Mononuclear cell (primary cell): ENCODE data around the gene PLTP. TPM values are rescaled to one million over a fixed set of nuclear protein-coding genes. Genes with fewer than 3 reads are reported as not detected.
"Not testable (repeated sequence)": the region's sequence is repeated elsewhere in the genome, so short reads cannot be mapped to it uniquely, and the experiment has no call there.

Source experiments
- H3K27me3 ChIP-seq: 2 replicates; pipeline ENCODE4 v1.6.0; 2011; ENCODE audit warnings: low read length, control low read depth; ENCODE audit not compliant: insufficient read depth
- H3K4me1 ChIP-seq: 2 replicates; pipeline ENCODE4 v1.5.1; 2011; ENCODE audit warnings: mild to moderate bottlenecking, low read length, control low read depth; ENCODE audit not compliant: insufficient read depth
- H3K4me3 ChIP-seq: 2 replicates; pipeline ENCODE4 v1.5.1; 2011; ENCODE audit warnings: mild to moderate bottlenecking, low read length, moderate library complexity
- H3K9me3 ChIP-seq: 2 replicates; pipeline ENCODE4 v1.5.1; 2011; ENCODE audit warnings: low read depth, mild to moderate bottlenecking, control low read depth, low read length
- total RNA-seq: library from RNA; depleted of rRNA; stranded (reverse); fragments of >200 nt; gene quantifications from one replicate; pipeline ENCODE4 v1.2.3, GENCODE V29; 2012

Gene PLTP
- total RNA-seq, 1 donor: 1.4 TPM

DNA sequence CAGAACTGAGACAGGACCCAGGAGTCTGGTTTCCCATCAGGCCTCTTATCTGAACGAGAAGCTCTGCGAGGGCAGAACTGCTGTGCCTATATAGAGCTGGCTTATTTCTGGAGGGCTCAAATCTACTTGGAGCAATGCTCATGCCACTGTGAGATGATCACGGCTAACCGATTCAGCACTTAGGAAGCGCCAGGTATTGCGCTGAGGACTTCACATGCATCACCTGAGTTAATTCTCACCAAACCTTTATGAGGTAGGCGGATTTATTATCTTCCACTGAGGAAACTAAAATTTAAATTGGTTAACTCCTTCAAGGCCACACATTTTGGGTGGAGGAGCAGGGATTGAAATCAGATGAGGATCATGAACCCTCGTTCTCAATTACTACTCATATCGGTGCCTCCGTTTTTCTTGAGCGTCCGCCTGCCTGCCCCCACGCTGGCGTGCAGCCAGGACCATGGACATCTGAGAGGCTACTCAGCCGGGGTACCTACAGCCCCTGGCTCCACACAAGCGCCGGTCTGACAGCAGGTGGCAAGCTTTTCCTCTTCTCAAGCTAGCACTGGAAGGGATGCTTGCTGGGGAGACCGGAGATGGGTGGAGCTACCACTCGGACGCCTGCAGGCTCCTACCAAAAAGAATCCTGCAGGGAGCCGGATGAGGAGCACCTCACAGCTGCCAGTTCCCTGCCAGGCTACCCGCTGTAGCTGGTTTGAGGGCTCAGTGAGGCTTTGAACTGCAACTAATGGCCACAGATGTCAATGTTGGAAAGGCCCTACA, 21.5 kb upstream of the PLTP start:
- Histone ChIP-seq H3K4me3 (peak overlapping the region; percentile 99), H3K27me3 (no peaks in the 10 kb centered on the region), H3K4me1 (peaks cover 35% of the 10 kb centered on the region), H3K9me3 (no peaks in the 10 kb centered on the region)

- H3K4me1 ChIP-seq: peaks cover 20% of the 10 kb centered on the region
- not testable (repeated sequence) for H3K9me3 ChIP-seq, H3K27me3 ChIP-seq, H3K4me3 ChIP-seq
Measured at GRCh38 chr20:45931680-45932079, 19.7 kb upstream of the PLTP start.

DNA sequence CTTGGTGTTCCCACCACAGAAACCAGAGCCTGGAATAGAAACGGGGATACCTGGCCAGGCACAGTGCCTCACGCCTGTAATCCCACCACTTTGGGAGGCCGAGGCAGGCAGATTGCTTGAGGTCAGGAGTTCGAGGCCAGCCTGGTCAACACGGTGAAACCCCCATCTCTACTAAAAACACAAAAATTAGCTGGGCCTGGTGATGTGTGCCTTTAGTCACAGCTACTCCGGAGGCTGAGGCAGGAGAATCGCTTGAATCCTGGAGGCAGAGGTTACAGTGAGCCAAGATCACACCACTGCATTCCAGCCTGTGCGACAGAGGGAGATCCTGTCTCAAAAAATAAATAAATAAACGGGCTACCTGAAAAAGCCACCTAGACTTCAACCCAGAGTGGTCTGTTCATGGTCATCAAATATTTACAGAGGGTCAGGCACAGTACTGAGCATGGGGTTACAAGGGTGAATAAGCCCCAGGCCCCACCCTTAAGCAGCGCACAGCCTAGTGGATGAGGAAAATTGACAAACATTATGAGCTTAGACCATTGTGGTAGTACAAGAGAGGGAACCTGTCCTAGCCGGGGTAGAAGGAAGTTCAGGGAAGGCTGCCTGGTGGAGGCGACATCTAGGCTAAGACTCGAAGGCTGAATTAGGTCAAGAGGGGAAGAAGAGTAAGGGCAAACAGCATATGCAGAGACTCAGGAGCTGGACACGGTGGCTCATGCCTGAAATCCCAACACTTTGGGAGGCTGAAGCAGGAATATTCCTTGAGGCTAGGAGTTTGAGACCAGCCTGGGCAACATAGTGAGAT, 15.3 kb upstream of the PLTP start:
- Histone ChIP-seq H3K4me1 (peaks cover 4% of the 10 kb centered on the region), H3K27me3 (no peaks in the 10 kb centered on the region), H3K4me3 (no peak overlapping the region), H3K9me3 (no peaks in the 10 kb centered on the region)

DNA sequence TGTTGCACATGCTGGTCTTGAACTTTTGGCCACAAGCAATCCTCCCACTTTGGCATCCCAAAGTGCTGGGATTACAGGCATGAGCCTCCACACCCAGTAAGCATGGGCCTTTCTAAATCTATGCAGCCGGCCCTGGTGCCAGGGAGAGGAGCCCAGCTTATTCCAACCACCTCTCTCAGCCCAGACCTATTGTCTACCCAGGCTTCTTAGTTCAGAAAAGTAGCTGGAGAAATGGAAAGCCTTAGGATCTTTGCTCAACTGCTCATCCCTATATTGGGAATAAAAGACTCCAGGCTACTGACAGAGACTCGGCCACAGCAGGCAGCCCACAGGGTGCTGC, 14.7 kb upstream of the PLTP start:
- H3K4me1 ChIP-seq: peaks cover 4% of the 10 kb centered on the region
- H3K4me3 ChIP-seq: no peak overlapping the region

GRCh38 chr20:45925821-45926506, 14.0 kb upstream of the PLTP start:
- no peaks in the 10 kb centered on the region for H3K27me3 ChIP-seq
- H3K4me1 ChIP-seq: peaks cover 4% of the 10 kb centered on the region
- H3K9me3 ChIP-seq: no peaks in the 10 kb centered on the region
- H3K4me3 ChIP-seq: no peak overlapping the region

More for the DNA sequence above, 14.7 kb upstream of the PLTP start:
- H3K9me3 ChIP-seq: no peaks in the 10 kb centered on the region
- H3K27me3 ChIP-seq: no peaks in the 10 kb centered on the region

DNA sequence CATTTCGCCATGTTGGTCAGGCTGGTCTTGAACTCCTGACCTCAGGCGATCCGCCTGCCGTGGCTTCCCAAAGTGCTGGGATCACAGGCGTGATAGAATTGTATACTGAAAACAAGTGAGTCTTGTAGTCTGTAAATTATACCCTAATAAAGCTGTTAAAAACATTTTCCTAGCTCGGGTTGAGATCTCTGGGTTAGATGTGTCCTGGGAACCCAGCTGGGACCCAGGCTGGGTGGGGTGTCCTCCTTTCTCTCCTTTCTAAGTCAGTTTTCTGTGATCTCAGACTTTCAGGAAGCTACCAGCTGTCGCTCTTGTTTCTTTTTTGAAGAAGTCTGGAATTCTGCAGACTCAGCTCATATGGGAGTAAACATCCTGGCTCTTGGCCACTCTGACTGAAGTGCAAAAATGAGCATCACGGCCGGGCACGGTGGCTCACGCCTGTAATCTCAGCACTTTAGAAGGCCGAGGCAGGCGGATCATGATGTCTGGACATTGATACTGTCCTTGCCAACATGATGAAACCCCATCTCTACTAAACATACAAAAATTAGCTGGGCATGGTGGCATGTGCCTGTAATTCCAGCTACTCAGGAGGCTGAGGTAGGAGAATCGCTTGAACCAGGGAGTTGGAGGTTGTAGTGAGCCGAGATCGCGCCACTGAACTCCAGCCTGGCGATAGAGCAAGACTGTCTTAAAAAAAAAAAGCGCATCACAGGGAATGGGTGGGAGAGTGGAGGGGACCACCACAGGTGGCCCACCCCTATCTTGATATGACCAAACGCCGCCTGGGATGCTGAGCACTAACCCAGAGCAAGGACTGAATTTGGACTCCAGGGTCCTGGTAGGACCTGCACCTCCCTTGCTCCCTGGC, 12.7 kb upstream of the PLTP start:
- Histone ChIP-seq H3K27me3 (no peaks in the 10 kb centered on the region), H3K4me3 (no peak overlapping the region), H3K9me3 (no peaks in the 10 kb centered on the region), H3K4me1 (peaks cover 7% of the 10 kb centered on the region)

DNA sequence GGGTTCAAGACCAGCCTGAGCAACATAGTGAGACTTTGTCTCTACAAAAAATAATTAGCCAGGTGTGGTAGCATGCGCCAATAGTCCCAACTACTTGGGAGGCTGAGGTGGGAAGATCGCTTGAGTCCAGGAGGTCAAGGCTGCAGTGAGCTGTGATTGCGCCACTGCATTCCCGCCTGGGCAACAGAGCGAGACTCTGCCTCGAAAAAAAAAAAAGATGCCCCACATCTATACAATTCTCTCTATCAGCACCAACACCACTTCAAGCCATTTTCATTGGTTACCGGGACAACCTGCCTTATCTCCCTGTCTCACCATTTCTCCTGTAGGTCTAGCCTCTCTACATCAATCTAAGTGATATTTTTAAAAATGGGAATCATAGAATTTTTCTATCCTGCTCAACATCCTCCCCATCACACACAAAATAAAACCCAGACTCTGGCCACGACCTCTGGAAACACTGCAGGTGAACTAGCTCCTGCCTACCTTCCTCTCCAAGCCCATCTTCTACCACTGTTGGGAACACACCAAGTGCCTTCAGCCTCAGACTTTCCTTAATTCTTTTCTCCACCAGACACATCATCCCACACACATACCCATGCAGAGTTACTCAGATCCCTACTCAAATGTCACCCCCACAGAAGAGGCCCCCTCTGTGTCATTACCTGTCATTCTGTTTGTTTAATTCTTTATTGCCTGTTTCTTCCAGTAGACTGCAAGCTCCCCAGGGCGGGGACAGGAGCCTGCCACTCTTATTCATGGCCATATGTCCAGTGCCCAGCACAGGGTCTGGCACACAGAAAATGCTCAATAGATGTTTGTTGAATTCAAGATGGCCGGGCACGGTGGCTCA, 9.6 kb upstream of the PLTP start:
- Histone ChIP-seq H3K4me3 (no peak overlapping the region), H3K9me3 (no peaks in the 10 kb centered on the region), H3K27me3 (no peaks in the 10 kb centered on the region), H3K4me1 (peaks cover 7% of the 10 kb centered on the region)

- H3K9me3 ChIP-seq: no peaks in the 10 kb centered on the region
- no peak overlapping the region for H3K4me3 ChIP-seq
- peaks cover 7% of the 10 kb centered on the region for H3K4me1 ChIP-seq
- H3K27me3 ChIP-seq: no peaks in the 10 kb centered on the region
Measured at GRCh38 chr20:45920462-45921336, 8.7 kb upstream of the PLTP start.

DNA sequence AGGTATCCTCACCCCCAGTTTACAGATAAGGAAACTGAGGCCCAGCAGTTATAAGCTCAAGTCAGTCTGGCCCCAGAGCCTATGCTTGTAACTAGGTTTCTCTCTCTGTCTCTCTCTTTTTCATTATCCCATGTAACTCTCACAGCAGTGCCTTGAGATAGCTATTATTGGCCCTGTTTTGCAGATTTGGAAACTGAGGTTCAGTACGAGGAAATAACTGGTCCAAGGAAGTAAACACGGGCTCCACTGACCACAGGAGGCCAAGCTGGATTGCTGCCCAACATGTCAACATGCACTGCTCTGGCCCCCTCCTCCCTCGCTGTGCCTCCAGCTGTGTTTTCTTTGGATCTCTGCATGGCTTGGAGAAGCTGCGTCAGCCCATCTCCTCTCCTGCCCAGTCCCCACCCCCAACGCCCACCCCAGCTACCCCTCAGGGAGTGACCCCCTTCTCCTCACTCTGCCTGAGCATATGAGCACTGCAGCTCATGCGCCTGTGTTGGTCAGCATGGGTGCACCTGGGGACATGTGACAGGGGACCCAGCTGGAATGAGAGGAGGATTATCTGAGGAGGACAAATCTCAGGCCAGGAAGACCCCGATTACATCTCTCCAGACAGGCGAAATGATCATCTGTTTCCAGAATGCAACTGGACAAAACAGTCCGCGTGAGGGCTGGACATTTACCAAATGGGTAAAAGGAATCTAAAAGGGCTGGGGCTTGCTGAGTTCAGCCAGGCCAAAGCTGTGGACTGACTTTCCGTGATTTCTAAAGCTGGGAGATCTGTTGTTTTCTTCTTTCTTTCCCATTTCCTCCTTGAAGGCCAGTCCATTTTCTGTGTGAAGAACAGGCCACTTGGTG, 7.8 kb upstream of the PLTP start:
- Histone ChIP-seq H3K4me1 (peaks cover 14% of the 10 kb centered on the region), H3K4me3 (no peak overlapping the region), H3K9me3 (no peaks in the 10 kb centered on the region), H3K27me3 (no peaks in the 10 kb centered on the region)

DNA sequence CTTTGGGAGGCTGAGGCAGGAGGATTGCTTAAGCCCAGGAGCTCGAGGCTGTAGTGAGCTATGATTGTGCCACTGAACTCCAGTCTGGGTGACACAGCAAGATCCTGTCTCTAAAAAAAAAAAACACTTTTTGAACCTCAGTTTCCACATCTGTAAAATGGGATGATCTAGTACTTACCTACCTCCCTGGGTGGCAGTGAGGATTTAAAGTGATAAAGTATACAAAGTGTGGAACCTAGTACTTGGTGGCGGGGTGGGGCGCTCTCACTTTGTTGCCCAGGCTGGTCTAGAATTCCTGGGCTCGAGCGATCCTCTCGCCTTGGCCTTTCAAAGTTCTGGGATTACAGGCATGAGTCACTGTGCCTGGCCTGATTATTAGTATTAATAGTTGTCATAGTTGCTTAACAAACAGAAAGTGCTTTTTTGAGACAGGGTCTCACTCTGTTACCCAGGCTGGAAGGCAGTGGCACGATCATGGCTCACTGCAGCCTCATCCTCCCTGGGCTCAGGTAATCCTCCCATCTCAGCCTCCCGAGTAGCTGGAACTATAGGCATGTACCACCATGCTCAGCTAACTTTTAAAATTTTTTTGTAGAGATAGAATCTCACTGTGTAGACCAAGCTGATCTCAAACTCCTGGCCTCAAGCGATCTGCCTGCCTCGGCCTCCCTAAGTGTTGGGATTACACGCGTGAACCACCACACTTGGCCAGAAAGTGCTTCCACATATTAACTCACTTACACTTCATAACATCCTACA, 7.0 kb upstream of the PLTP start:
- H3K9me3 ChIP-seq: no peaks in the 10 kb centered on the region
- H3K27me3 ChIP-seq: no peaks in the 10 kb centered on the region
- no peak overlapping the region for H3K4me3 ChIP-seq
- peaks cover 18% of the 10 kb centered on the region for H3K4me1 ChIP-seq

- Histone ChIP-seq H3K9me3 (no peaks in the 10 kb centered on the region), H3K4me3 (no peak overlapping the region), H3K4me1 (peaks cover 25% of the 10 kb centered on the region), H3K27me3 (no peaks in the 10 kb centered on the region)
Measured at GRCh38 chr20:45918182-45918737, 6.3 kb upstream of the PLTP start.

GRCh38 chr20:45917790-45918141, 5.8 kb upstream of the PLTP start:
- Histone ChIP-seq H3K4me3 (no peak overlapping the region), H3K4me1 (peaks cover 26% of the 10 kb centered on the region), H3K27me3 (no peaks in the 10 kb centered on the region), H3K9me3 (no peaks in the 10 kb centered on the region)
